NOMO-1 (cell line): Measurements from ENCODE around the gene CLMN.

ENCODE experiments used
- DNase-seq, 2 experiments: peaks; one replicate each; lab custom pipeline; 2025; ENCODE audit not compliant: unreplicated experiment in 2 of 2; lab: John Stamatoyannopoulos, UW

CLMN gene, protein sequence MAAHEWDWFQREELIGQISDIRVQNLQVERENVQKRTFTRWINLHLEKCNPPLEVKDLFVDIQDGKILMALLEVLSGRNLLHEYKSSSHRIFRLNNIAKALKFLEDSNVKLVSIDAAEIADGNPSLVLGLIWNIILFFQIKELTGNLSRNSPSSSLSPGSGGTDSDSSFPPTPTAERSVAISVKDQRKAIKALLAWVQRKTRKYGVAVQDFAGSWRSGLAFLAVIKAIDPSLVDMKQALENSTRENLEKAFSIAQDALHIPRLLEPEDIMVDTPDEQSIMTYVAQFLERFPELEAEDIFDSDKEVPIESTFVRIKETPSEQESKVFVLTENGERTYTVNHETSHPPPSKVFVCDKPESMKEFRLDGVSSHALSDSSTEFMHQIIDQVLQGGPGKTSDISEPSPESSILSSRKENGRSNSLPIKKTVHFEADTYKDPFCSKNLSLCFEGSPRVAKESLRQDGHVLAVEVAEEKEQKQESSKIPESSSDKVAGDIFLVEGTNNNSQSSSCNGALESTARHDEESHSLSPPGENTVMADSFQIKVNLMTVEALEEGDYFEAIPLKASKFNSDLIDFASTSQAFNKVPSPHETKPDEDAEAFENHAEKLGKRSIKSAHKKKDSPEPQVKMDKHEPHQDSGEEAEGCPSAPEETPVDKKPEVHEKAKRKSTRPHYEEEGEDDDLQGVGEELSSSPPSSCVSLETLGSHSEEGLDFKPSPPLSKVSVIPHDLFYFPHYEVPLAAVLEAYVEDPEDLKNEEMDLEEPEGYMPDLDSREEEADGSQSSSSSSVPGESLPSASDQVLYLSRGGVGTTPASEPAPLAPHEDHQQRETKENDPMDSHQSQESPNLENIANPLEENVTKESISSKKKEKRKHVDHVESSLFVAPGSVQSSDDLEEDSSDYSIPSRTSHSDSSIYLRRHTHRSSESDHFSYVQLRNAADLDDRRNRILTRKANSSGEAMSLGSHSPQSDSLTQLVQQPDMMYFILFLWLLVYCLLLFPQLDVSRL

DNA sequence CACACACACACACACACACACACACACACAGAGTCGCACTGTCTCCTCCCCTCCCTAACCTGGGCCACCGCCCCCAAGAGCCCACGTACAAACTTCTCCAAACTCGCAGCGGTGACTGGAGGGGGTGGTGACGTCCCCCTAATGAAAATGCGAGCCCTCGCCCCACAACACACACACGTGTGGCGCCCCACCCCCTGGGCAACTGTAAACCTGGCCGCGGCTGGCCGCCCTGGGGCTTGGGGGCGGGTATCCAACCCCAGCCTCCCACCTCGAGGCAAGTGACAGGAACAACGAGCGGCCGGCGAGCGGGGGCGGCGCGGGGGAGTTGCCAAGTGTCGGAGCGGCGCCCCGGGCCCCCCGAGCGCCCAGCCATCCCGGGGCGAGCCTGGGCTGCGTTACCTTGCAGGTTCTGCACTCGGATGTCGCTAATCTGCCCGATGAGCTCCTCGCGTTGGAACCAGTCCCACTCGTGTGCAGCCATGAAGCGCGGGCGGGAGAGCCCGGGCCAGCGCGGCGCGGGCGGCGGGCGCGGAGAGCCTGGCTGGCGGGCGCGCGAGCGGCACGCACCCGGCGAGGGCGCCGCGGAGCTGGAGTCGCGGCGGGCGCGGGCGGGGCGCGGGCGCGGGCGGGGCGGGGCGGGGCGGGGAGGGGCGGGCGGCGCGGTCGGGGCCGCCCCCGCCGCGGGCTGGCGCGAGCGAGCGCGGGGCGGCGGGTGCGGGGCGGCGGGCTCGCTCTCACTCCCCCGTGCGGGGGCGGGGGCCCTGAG lies at the start of gene CLMN:
CLMN (minus strand) TSS at position 597 of the 766 bp plus-strand sequence; CDS start at position 481, 116 bp downstream.
- peak; percentile 46 to 72 for DNase-seq

DNA sequence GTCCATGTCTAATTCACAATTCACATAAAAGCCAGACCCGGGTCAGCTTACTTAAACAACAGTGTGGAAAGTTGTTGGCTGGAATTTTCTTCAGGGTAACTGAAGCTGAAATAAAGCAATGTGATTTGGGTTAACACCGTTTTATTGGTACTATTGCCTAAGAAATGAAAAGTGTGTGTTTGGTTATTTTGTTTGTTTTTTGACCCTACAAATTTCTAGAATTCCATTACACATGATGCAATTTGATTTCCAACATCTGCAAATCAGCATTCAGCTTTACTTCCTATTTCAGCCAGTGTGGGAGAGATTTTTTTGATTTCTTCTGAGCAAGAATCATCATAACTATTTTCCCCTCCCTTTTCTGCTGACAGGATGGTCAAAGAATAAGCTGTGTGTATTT lies 45.7 kb upstream of the CLMN start:
- DNase-seq = no peak

DNA sequence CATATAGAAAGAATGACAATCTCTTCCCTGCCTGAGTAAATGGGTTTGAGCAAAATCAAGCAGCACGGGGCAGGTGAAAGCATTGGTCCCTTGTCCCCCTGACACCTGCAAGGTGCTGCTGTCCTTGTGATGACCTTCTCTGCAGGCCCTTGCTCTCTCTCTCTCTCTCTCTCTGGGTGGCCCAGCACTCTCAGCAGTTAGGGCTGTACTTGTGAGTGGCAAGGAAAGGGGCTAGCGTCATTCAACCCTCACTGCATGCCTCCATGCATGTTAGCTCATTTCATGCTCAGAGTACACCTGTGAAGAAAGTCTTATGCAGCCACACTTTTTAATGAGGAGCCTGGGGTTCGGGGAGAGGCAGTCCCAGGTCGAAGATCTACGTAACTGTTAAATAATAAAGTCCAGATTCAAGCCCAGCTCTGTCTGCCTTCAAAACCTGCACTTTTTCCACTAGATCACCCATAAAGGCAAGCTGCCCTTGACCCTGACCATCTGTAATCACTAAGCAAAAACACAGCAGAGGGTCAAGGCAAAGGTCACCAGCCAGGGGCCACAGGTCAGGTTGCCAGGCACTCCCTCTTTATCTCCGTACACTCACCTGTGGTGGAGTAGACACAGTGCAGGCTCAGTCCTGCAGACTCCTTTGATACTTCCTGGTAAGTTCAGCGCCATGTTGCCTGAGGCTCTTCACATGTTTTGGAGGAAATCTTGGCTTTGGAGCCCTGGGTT lies 44.9 kb upstream of the CLMN start:
- no peak for DNase-seq

DNA sequence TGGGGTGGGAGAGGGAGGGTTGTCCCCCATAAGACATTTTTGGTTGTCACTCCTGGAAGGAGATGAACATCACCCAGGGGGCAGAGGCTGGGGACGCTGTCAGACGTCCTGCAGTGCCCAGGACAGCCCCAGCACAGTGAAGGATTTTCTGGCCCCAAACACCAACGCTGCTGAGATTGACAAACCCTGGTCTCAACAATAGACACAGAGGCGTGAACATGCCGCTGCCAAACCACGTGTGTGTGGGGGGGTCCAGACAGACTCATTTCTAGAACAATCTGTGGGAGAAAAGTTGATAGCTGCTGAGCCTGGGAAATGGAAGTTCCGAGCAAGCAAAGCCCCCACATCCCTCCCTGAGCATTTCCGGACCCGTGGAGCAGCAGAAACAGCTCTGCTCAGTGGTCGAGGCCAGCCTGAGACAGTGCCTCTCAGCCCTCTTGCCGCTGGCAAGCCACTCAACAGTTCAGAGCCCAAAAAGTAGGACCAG lies 43.8 kb upstream of the CLMN start:
- no peak for DNase-seq

DNA sequence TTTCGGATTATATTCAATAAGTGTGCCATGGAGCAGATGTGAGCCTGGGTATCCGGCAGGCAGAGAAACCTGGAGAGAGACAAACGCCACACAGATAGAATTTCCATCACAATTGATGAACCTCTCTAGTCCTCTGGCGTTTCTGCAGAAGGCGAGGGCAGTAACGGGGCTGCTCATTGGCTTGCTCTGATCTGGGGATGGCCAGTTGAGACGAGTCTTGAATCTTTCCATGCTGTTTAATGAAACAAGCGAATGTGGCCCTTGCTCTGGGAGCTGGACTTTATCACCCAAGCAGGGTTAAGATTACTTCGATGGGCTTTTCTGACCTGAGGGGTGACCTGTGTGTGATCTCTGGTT lies 42.4 kb upstream of the CLMN start:
- DNase-seq = no peak

DNA sequence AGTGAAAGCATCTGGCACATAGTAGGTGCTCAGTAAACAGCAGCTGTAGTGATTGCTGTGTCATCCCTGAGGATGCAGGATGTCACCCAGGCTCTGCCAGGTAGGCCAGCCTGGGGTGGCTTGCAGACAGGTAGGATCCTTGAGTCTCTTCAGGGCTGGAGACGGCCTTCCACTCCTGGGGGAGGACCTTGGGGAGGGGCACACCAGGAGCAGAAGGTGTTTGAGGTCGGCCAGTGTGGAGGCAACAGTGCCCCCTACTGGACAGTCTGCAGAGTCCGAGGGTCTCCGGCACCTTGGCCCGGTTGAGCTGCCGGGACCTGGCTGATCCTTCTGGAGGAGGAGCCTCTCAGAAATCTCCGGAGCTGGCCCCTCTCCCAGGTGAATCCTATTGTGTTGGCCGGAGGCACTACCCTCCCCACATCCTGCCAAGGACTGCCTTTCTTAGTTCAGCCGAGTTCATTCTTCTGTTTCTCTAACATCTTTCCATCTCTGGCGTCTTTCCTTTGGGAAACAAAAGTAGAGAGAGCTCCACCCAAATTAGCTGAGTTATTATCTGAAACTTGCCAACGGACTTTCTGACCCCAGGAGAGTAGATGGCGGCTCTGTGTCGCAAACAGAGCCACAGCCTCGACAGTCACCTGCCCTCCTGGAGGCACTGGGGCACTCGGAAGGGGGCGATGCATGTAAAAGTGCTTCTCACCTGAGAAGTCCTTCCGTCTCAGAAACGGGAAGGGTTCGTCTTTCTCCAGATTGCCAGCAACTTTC lies 41.8 kb upstream of the CLMN start:
- DNase-seq = peak; percentile 18 to 24

DNA sequence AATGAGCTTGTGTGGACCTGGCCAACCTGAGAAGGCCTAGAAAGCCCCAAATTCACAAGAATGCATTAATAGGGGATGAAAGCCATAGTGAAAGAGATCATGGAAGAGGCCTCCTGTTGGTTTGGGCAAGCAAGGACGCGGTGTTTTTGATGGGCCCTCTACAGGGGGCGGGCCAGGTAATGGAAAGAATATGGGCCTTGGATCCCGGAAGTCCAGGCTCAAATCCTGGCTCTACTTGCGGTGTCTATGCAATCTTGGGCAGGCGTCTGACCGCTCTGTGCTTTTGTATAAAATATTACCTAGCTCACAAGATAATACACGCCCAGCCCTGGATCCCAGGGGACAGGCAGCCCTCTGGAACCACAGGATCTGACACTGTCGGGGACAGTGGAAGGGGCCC lies 41.1 kb upstream of the CLMN start:
- no peak for DNase-seq

DNA sequence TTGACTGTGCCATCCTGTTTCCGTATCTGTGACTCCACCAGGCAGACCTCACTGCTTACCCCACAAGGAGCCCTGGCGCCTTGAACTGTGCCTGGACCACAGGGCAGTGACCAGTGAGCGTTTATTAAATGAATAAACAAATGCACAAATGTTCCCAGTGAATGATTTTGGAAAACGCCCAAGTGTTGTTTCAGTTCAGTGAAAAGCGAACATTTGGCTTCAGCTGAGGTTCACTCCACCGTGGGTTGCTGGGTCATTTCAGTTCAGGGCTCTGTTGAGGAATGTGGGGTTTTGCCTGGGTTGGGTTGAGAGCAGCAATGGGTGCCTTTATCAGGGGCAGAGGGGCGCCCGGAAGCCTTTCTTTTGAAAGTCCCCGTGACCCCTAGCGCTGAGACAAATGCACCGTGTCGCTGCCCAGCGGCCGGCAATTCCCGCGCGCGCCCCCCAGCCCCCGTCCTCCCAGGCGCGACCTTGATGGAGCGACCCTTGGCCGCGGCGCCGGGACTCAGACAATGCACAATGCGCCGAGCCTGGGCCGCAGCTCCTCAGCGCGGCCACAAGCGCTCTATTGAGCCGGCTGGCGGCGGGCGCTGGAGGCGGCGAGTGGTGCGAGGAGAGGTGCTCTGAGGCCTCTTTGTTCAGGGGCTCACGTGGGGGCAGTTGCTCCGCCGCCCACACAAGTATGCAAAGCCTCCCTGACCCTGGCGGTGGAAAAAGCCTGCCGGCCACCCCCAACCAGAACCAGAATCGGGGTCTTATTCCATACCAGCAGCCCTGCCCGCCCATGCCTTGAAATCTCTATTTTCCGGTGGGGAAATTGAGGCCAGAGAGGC lies 40.5 kb upstream of the CLMN start:
- DNase-seq = no peak

DNA sequence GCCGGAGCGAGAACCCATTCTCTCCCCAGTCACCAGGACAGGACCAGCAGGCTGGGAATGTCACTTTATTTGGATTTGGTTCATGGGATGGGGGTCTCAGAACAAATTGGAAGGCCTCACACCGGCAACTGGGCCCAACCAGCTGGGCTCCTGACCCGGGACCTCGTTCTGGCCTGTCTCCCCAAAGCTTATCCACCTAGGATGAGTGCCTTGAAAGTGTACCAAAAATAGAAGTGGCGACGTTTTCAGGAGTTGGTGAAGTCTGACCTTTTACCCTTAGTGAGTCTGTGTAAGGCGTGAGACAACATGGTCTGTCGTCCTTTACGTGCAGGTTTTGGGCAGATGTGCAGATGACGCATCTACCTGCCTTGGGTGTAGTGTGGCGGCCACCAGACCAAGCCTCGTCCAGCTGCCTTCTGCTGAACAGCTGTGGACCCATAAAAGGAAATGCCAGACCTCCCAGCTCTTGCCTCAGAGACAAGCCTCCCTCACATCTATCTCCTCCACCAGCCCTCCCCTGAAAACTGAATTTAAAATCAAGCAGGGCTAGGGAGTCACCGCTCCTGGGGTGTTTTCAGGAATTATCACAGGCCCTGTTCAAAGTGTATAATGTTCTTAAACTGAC lies 36.6 kb upstream of the CLMN start:
- no peak for DNase-seq

DNA sequence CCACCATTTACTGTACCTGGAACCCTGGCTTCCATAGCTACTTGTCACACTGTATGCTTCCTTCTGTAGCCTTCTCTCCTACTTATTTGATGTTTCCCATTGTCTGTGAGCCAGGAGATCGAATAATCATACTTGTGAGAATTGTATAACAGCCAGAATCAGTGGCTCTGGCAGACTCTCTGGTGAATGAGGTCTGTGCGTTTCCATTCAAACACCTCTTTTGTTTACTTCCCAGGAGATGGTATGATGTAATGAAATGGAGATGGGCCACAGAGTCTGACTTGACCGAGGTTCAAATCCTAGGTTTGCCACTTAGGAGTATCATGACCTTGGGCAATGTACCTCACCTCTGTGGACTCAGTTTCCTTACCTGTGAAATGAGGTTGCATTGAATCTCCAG lies 35.7 kb upstream of the CLMN start:
- DNase-seq = no peak

DNA sequence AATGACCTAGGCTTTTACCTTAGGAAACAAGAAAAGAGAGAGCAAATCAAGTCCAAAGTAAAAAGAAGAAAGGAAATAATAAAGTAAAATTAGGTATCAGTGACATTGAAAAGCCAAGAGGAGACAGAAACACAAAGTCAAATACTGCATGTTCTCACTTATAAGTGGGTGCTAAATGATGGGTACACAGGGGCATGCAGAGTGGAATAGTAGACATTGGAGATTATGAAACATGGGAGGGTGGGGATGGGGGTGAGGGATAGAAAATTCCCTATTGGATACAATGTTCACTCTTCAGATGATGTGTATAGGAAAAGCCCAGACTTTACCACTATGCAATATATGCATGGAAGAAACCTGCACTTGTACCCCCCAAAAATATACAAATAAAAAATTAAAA lies 35.1 kb upstream of the CLMN start:
- no peak for DNase-seq

DNA sequence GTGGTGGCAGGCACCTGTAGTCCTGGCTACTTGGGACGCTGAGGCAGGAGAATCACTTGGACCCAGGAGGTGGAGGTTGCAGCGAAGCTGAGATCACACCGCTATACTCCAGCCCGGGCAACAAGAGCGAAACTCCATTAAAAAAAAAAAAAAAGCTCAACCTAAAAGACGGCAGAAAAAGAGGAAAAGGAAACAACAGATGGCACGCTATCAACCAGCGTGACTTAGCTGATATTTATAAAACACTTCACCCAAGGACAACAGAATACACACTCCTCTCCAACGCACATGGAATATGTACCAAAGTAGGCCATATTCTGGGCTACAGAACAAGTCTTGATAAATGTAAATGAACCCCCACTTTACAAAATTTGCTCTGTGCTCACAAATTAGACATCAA lies 34.0 kb upstream of the CLMN start:
- DNase-seq = no peak

DNA sequence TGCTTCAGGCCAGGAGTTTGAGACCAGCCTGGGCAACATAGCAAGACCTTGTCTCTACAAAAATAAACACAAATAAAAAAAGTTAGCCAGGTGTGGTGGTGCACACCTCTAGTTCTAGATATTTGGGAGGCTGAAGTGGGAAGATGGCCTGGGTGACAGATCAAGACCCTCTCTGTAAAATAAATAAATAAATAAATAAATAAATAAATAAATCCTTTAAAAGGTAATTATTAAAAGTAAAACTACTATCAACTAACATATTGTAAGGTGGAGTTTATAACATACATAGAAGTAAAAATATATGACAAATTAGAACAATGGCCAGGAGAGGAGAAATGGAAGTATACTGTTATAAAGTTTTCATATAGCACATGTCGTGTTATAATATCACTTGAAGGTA lies 33.3 kb upstream of the CLMN start:
- no peak for DNase-seq

DNA sequence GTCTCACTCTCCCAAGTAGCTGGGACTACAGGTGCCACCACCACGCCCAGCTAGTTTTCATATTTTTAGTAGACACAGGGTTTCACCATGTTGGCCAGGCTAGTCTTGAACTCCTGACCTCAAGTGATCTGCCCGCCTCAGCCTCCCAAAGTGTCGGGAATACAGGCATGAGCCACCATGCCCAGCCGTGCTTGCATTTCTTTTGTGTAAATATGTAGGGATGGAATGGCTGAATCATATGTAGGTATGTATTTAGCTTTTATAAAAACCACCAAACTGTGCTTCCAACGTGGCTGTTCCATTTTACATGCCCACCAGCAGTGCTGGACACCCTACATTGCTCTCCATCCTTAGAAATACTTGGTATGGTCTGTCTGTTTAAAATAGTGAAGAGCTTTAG lies 32.8 kb upstream of the CLMN start:
- no peak for DNase-seq

DNA sequence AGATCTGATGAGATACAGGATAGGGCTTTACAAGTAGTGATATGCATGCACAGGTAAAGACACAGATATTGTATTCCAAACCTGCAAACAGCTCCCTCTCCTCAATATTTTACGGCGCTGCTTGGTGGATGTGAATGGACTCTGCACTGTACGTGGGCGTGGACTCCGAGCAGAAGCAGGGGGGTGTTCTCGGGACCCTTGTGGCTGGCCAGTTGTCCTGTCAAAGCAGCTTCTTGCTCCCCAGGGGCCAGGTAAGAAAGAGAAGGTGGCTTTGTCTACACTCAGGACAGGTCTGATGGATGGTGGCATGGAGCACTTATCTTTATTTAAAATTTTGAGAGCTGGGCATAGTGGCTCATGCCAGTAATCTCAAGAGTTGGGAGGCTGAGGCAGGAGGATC lies 29.5 kb upstream of the CLMN start:
- no peak for DNase-seq

DNA sequence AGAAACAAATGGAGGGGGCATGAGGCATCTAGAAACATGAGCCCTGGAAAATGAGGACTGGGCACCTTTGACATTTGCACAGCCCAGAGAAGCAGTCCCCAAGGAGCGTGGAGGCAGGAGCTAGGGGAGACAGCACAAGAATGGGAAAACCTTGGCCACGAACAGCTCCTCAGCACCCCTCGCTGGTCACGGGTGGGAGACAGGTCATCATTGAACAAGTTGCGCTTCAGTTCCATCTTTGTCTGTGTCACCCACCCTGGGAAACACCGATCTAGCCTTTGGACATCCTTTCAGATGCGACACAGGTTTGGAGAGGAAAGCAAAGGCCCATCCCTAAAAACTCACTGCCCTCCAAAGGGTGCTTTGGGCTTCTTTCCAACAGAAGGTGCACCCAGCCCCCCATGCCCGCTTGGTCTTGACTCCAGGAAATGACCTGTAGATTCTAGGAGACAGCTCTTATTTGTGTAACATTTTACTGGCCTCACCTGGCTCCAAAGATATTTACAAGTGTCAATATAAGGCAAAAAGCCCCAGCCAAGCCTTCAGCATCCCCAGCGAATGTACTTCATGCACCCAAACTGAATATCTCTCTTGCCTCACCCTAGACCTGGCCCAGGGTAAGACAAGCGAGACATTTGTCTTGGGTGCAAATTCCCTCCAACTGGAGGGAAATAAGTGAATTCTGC lies 28.8 kb upstream of the CLMN start:
- no peak for DNase-seq

DNA sequence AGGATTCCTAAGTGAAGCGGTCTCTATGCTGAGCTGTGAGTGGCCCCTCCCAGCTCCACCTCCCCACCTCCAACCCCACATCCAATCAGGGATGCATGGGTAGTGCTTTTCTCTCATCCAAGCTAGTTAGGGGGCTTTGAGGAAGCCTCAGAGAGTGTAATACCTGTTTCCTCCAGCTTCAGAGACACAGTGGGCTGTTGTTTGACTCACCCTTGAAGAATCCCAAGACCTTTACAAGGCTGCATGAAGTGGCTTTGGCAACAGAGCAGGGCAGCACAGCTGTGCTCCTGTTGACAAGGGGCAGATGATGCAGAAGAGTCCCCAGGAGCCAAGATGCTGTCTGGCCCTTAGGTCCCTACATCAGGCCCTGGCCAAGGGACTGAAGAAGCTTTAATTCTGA lies 27.1 kb upstream of the CLMN start:
- no peak for DNase-seq

DNA sequence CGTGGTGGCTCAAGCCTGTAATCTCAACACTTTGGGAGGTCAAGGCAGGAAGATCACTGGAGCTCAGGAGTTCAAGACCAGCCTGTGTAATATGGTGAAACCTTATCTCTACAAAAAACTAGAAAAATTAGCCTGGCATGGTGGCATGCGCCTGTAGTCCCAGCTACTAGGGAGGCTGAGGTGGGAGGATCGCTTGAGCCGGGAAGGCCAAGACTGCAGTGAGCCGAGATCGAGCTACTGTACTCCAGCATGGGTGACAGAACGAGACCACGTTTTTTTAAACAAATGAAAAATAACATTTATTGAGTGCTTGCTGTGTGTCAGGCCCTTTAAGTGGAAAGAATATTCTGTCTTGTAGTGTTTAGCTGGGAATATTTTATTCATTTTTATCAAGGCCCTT lies 26.6 kb upstream of the CLMN start:
- no peak for DNase-seq
